AG04450 (cell line): ENCODE data around the gene ABCB7. TPM values are rescaled to one million over a fixed set of nuclear protein-coding genes. Genes with fewer than 3 reads are reported as not detected.

Source experiments
- CTCF ChIA-PET: fragments of 300-600, 350-600 bp; formaldehyde crosslinking; extraction: SDS; loops from one replicate; lab custom pipeline; 2022; ENCODE audit warnings: antibody characterized with exemption, inconsistent platforms; lab: Charles Lee
- POLR2A ChIA-PET: fragments of 350-600 bp; formaldehyde crosslinking; extraction: SDS; loops from one replicate; lab custom pipeline; 2021; ENCODE audit warnings: antibody characterized with exemption, inconsistent platforms; lab: Yijun Ruan, JAX
- DNase-seq: peaks from one replicate; pipeline ENCODE4 v3.0.0-alpha.2; 2011; ENCODE audit warnings: low read depth, low spot score
- H3K27ac ChIP-seq: one replicate; pipeline ENCODE4 v1.5.1; 2012; ENCODE audit warnings: low read depth, low read length, control low read depth
- H3K27me3 ChIP-seq: one replicate; pipeline ENCODE4 v1.6.0; 2012; ENCODE audit warnings: low read length; ENCODE audit not compliant: control insufficient read depth, insufficient read depth
- H3K4me3 ChIP-seq: 2 replicates; pipeline ENCODE4 v1.5.1; 2011; ENCODE audit warnings: mild to moderate bottlenecking, low read depth, low read length, control low read depth
- H3K9me3 ChIP-seq: 2 replicates; pipeline ENCODE4 v1.5.1; 2012; ENCODE audit warnings: low read length; ENCODE audit not compliant: control insufficient read depth, insufficient read depth
- CTCF ChIP-seq: IDR thresholded peaks from 2 replicates; pipeline ENCODE4 v1.5.1; 2011; ENCODE audit warnings: low read depth, low read length, control low read depth, inconsistent platforms
- polyA plus RNA-seq: library from polyadenylated mRNA; depleted of rRNA; stranded (reverse); fragments of >200 nt; gene quantifications from 2 replicates; pipeline ENCODE4 v1.2.3, GENCODE V29; 2011

Gene ABCB7
- polyA plus RNA-seq, 1 experiment = 25.3 TPM

- Histone ChIP-seq H3K27me3 (no peaks in the 10 kb centered on the region), H3K4me3 (peak overlapping the region; percentile 83), H3K27ac (peak overlapping the region; percentile 57), H3K9me3 (no peaks in the 10 kb centered on the region)
- POLR2A ChIA-PET = no interaction called here
- no peak for DNase-seq
- CTCF ChIA-PET = no interaction called here
- TF ChIP-seq CTCF = no peak
Measured at GRCh38 chrX:75156531-75156945, 455 bp upstream of the ABCB7 start.

- no peaks in the 10 kb centered on the region for H3K9me3 ChIP-seq
- H3K4me3 ChIP-seq = peak overlapping the region; percentile 83
- POLR2A ChIA-PET = no interaction called here
- H3K27ac ChIP-seq = no peak overlapping the region
- DNase-seq = no peak
- CTCF ChIA-PET = no interaction called here
- H3K27me3 ChIP-seq = no peaks in the 10 kb centered on the region
- no peak for TF ChIP-seq CTCF
Measured at GRCh38 chrX:75155447-75155826, 646 bp downstream of the ABCB7 start.

GRCh38 chrX:75154871-75155270 lies 1.2 kb downstream of the ABCB7 start:
- H3K4me3 ChIP-seq = no peak overlapping the region; the same call in 1 of the 2 replicates
- no peak for DNase-seq
- POLR2A ChIA-PET = no interaction called here
- no peak overlapping the region for H3K27ac ChIP-seq
- no peaks in the 10 kb centered on the region for H3K27me3 ChIP-seq
- CTCF ChIA-PET = no interaction called here
- no peak for TF ChIP-seq CTCF
- no peaks in the 10 kb centered on the region for H3K9me3 ChIP-seq

GRCh38 chrX:75151827-75152592 lies 4.1 kb downstream of the ABCB7 start:
- CTCF ChIA-PET = no interaction called here

More at GRCh38 chrX:75151827-75152592, 4.1 kb downstream of the ABCB7 start:
- Histone ChIP-seq H3K27me3 (no peaks in the 10 kb centered on the region), H3K9me3 (no peaks in the 10 kb centered on the region), H3K27ac (no peak overlapping the region), H3K4me3 (no peak overlapping the region)
- no peak for TF ChIP-seq CTCF
- POLR2A ChIA-PET = no interaction called here
- DNase-seq = no peak
